SJCRH30 (cell line): ENCODE data around the gene MFSD6. TPM values are rescaled to one million over a fixed set of nuclear protein-coding genes. Genes with fewer than 3 reads are reported as not detected.
"Not testable (repeated sequence)": the region's sequence is repeated elsewhere in the genome, so short reads cannot be mapped to it uniquely, and the experiment has no call there.

ENCODE experiments used
- DNase-seq, 2 experiments: peaks; one replicate each; pipeline ENCODE4 v3.0.0-alpha.2; 2015 to 2020
- H3K27ac ChIP-seq: fragments of 250-450 bp; sonication (Bioruptor Pico); 2 replicates; pipeline ENCODE4 v1.5.1; 2020; ENCODE audit warnings: mild to moderate bottlenecking, moderate library complexity
- H3K27me3 ChIP-seq: fragments of 250-450 bp; sonication (Bioruptor Pico); 2 replicates; pipeline ENCODE4 v1.5.1; 2020; ENCODE audit warnings: mild to moderate bottlenecking, moderate library complexity
- H3K36me3 ChIP-seq: fragments of 250-450 bp; sonication (Bioruptor Pico); 2 replicates; pipeline ENCODE4 v1.5.1; 2020; ENCODE audit warnings: mild to moderate bottlenecking, moderate library complexity
- H3K4me1 ChIP-seq: fragments of 250-450 bp; sonication (Bioruptor Pico); 2 replicates; pipeline ENCODE4 v1.5.1; 2020; ENCODE audit warnings: mild to moderate bottlenecking, moderate library complexity
- H3K4me3 ChIP-seq: fragments of 250-450 bp; sonication (Bioruptor Pico); 2 replicates; pipeline ENCODE4 v1.5.1; 2020; ENCODE audit warnings: mild to moderate bottlenecking, moderate library complexity
- H3K9me3 ChIP-seq: fragments of 250-450 bp; sonication (Bioruptor Pico); replicated peaks from 2 replicates; pipeline ENCODE4 v1.5.1; 2020; ENCODE audit warnings: mild to moderate bottlenecking, moderate library complexity
- total RNA-seq: library from RNA; depleted of rRNA; stranded (reverse); fragments of >200 nt; shearing (Covaris generic); gene quantifications from 2 replicates; pipeline ENCODE4 v1.2.3, GENCODE V29; 2014

MFSD6 gene
- total RNA-seq, 1 experiment from 2014 or later, result 14.4 TPM

DNA sequence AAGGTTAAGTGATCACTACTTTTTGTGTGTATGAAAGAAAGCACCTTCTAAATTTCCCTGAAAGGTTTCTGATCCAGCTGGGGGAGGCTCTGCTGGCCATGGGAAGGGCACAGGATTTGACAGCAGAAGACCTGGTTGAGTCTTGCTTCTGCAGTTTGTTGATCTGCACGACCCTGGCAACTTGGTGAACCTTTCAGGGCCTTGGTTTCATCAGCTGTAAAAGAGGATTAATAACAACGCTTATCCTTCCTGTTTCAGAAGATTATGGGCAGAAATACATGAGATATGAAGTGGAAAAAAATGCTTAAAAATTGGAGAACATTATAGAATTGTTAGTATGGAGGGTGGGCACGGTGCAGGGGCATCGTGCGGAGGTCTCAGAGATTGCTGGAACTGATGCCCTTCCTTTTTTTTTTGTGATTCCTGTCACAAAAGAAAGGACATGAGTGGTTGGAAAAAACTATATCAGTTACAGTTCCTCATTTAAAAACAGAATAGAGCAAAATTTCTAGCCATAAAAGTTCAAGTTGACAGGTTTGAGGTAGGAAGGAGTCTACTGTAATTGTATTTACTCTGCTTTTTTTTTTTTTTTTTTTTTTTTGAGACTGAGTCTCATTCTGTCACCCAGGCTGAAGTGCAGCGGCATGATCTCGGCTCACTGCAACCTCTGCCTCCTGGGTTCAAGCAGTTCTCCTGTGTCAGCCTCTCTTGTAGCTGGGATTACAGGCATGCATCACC lies 47.4 kb downstream of the MFSD6 start:
- no peak for DNase-seq

DNA sequence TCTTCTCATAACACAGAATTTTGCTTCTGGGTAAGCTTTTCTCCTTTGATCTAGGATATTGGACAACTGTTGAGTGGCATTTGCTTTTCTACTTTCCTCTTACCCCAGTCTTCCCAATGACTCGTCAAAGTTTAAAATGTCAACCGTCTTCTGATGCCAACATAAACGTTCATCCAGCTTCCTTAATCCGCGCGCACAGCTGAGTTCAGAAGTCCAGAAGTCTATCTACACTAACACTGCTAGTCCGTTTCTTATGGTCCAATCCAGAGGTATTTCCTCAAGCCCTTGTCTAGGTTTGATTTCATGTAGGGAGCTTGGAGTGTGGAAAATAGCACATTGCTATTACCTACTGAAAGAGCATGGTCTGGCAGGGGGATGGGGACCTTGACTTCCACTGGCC lies 48.7 kb downstream of the MFSD6 start:
- H3K9me3 ChIP-seq, result no peaks in the 10 kb centered on the region
- no peak overlapping the region for H3K27ac ChIP-seq
- H3K27me3 ChIP-seq, result no peaks in the 10 kb centered on the region
- DNase-seq, result no peak
- H3K4me1 ChIP-seq, result no peaks in the 10 kb centered on the region
- no peak overlapping the region for H3K4me3 ChIP-seq
- no peaks in the 10 kb centered on the region for H3K36me3 ChIP-seq

More for the DNA sequence above, 47.4 kb downstream of the MFSD6 start:
- H3K27ac ChIP-seq, result no peak overlapping the region
- no peaks in the 10 kb centered on the region for H3K36me3 ChIP-seq
- H3K4me1 ChIP-seq, result no peaks in the 10 kb centered on the region
- no peak overlapping the region for H3K4me3 ChIP-seq
- H3K27me3 ChIP-seq, result no peaks in the 10 kb centered on the region
- no peaks in the 10 kb centered on the region for H3K9me3 ChIP-seq

- H3K27ac ChIP-seq, result no peak overlapping the region
- no peak overlapping the region for H3K4me3 ChIP-seq
- no peaks in the 10 kb centered on the region for H3K9me3 ChIP-seq
Observed at GRCh38 chr2:190457256-190457655, 49.1 kb downstream of the MFSD6 start.

GRCh38 chr2:190458352-190459107 lies 50.4 kb downstream of the MFSD6 start:
- no peaks in the 10 kb centered on the region for H3K4me1 ChIP-seq
- H3K9me3 ChIP-seq, result no peaks in the 10 kb centered on the region
- H3K4me3 ChIP-seq, result no peak overlapping the region
- H3K27ac ChIP-seq, result no peak overlapping the region
- DNase-seq, result no peak
- H3K36me3 ChIP-seq, result no peaks in the 10 kb centered on the region
- no peaks in the 10 kb centered on the region for H3K27me3 ChIP-seq

More at GRCh38 chr2:190457256-190457655, 49.1 kb downstream of the MFSD6 start:
- no peak for DNase-seq
- H3K4me1 ChIP-seq, result no peaks in the 10 kb centered on the region
- H3K27me3 ChIP-seq, result no peaks in the 10 kb centered on the region
- no peaks in the 10 kb centered on the region for H3K36me3 ChIP-seq

DNA sequence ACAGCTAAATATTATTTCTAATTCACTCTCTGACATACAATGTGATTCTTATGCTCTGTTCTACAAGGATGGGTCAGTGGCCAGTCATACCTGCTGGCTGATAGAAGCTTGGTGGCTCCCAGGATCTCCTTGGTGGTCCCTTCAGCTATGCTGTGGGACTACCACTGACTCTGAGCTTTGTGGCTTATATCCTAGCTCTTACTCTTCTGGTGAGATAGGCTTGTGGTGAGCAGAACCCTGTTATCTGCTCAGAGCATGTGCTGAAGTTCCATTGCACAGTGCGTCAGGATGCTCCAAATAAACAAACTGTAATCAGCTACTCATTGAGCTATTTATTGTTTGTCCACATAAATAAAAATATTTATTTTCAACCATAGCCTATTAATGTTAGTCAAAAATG lies 51.7 kb downstream of the MFSD6 start:
- H3K4me1 ChIP-seq, result no peaks in the 10 kb centered on the region
- no peaks in the 10 kb centered on the region for H3K27me3 ChIP-seq
- no peaks in the 10 kb centered on the region for H3K9me3 ChIP-seq
- no peak overlapping the region for H3K4me3 ChIP-seq
- no peak overlapping the region for H3K27ac ChIP-seq
- DNase-seq, result no peak
- H3K36me3 ChIP-seq, result no peaks in the 10 kb centered on the region

- H3K4me1 ChIP-seq, result no peaks in the 10 kb centered on the region
- no peaks in the 10 kb centered on the region for H3K27me3 ChIP-seq
- no peak for DNase-seq
- no peaks in the 10 kb centered on the region for H3K36me3 ChIP-seq
- no peak overlapping the region for H3K27ac ChIP-seq
- H3K4me3 ChIP-seq, result no peak overlapping the region
- H3K9me3 ChIP-seq, result no peaks in the 10 kb centered on the region
Observed at GRCh38 chr2:190460487-190460886, 52.3 kb downstream of the MFSD6 start.

DNA sequence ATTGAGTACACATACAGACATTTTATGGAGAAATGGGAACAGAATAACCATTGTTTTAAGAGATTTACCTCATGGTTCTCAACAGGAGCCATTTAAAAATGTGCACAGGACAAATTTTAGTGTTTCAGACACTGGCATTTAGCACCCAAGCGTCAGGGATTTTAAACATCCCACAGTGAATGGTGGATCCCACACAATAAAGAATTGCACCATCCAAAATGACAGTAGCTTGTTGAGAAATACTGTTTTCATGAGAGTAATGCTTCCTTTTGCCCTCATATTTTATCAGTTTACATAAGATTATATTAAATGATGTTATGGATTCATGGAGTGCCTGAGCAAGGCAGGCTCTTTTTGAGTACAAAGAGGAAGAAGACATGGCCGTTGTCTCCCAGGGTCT lies 54.0 kb downstream of the MFSD6 start:
- Histone ChIP-seq H3K4me1 (peaks cover 10% of the 10 kb centered on the region), H3K27me3 (no peaks in the 10 kb centered on the region), H3K4me3 (no peak overlapping the region), H3K9me3 (no peaks in the 10 kb centered on the region), H3K36me3 (no peaks in the 10 kb centered on the region), H3K27ac (no peak overlapping the region)
- no peak for DNase-seq

DNA sequence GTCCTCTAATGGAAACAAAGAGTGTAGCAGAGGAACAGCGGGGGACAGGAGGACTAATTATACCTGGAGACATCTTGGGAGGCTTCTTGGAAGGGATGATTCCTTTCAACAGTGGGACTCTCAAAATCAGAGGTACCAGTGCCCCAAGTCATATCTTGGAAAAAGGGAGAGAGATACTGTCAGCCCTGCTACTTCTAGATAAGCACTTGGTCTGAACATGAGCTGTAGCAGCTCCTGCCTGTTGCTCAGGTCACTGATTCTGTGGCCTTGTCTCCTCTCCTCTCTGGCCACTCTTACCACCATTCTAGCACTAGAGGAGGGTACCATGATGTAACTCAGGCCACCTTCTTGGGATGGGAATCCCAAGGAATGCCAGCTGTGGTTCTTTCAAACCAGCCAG lies 54.5 kb downstream of the MFSD6 start:
- Histone ChIP-seq H3K4me1 (peaks cover 15% of the 10 kb centered on the region), H3K4me3 (no peak overlapping the region), H3K27ac (no peak overlapping the region), H3K36me3 (no peaks in the 10 kb centered on the region), H3K27me3 (no peaks in the 10 kb centered on the region), H3K9me3 (no peaks in the 10 kb centered on the region)
- no peak for DNase-seq

GRCh38 chr2:190465060-190465459 lies 56.9 kb downstream of the MFSD6 start:
- no peak overlapping the region for H3K27ac ChIP-seq
- H3K36me3 ChIP-seq, result no peaks in the 10 kb centered on the region
- no peak overlapping the region for H3K4me3 ChIP-seq
- H3K27me3 ChIP-seq, result no peaks in the 10 kb centered on the region
- DNase-seq, result no peak
- peaks cover 38% of the 10 kb centered on the region for H3K4me1 ChIP-seq
- H3K9me3 ChIP-seq, result no peaks in the 10 kb centered on the region

GRCh38 chr2:190466819-190467446 lies 58.8 kb downstream of the MFSD6 start:
- Histone ChIP-seq H3K9me3 (no peaks in the 10 kb centered on the region), H3K27me3 (no peaks in the 10 kb centered on the region), H3K4me3 (no peak overlapping the region), H3K27ac (no peak overlapping the region), H3K4me1 (peaks cover 38% of the 10 kb centered on the region), H3K36me3 (no peaks in the 10 kb centered on the region)
- peak; percentile 50 to 84 for DNase-seq

GRCh38 chr2:190467575-190468083 lies 59.5 kb downstream of the MFSD6 start:
- Histone ChIP-seq H3K27me3 (no peaks in the 10 kb centered on the region), H3K27ac (no peak overlapping the region), H3K36me3 (no peaks in the 10 kb centered on the region), H3K4me3 (no peak overlapping the region), H3K9me3 (no peaks in the 10 kb centered on the region), H3K4me1 (peaks cover 38% of the 10 kb centered on the region)
- peak; percentile 65 to 83 for DNase-seq

GRCh38 chr2:190468354-190468753 lies 60.2 kb downstream of the MFSD6 start:
- DNase-seq, result peak in 1 of 2 experiments; percentile 37
- peaks cover 38% of the 10 kb centered on the region for H3K4me1 ChIP-seq
- not testable (repeated sequence) for H3K9me3 ChIP-seq, H3K4me3 ChIP-seq, H3K27ac ChIP-seq, H3K36me3 ChIP-seq, H3K27me3 ChIP-seq

- no peaks in the 10 kb centered on the region for H3K36me3 ChIP-seq
- H3K27ac ChIP-seq, result peak overlapping the region; percentile 31
- H3K4me1 ChIP-seq, result peaks cover 38% of the 10 kb centered on the region
- H3K4me3 ChIP-seq, result no peak overlapping the region
- peaks cover 11% of the 10 kb centered on the region; the same call in 1 of the 2 replicates for H3K9me3 ChIP-seq
- no peaks in the 10 kb centered on the region for H3K27me3 ChIP-seq
- peak; percentile 93 to 100 for DNase-seq
Observed at GRCh38 chr2:190468814-190469569, 60.8 kb downstream of the MFSD6 start.

GRCh38 chr2:190469771-190470170 lies 61.6 kb downstream of the MFSD6 start:
- peaks cover 11% of the 10 kb centered on the region; the same call in 1 of the 2 replicates for H3K9me3 ChIP-seq
- peaks cover 38% of the 10 kb centered on the region for H3K4me1 ChIP-seq
- H3K27me3 ChIP-seq, result no peaks in the 10 kb centered on the region
- H3K36me3 ChIP-seq, result no peaks in the 10 kb centered on the region
- H3K4me3 ChIP-seq, result no peak overlapping the region
- DNase-seq, result peak in 1 of 2 experiments; percentile 55
- no peak overlapping the region for H3K27ac ChIP-seq
